Glutamatergic neuron (in vitro differentiated cells): ENCODE data around the gene ZBTB26. TPM values are rescaled to one million over a fixed set of nuclear protein-coding genes. Genes with fewer than 3 reads are reported as not detected.

Experiments
- DNase-seq: peaks from one replicate; pipeline ENCODE4 v3.0.0; 2022
- H3K27ac Mint-ChIP-seq: one replicate; pipeline ENCODE4 v1.8.0; 2020; ENCODE audit warnings: mild to moderate bottlenecking, mixed read lengths, inconsistent platforms; ENCODE audit not compliant: unreplicated experiment
- H3K27me3 Mint-ChIP-seq: one replicate; pipeline ENCODE4 v1.8.0; 2020; ENCODE audit warnings: mild to moderate bottlenecking, moderate library complexity, mixed read lengths, inconsistent platforms; ENCODE audit not compliant: unreplicated experiment
- H3K36me3 Mint-ChIP-seq: one replicate; pipeline ENCODE4 v1.8.0; 2020; ENCODE audit warnings: mild to moderate bottlenecking, mixed read lengths, inconsistent platforms; ENCODE audit not compliant: unreplicated experiment
- H3K4me1 Mint-ChIP-seq: one replicate; pipeline ENCODE4 v1.8.0; 2020; ENCODE audit warnings: mild to moderate bottlenecking, low read depth, mixed read lengths, inconsistent platforms; ENCODE audit not compliant: unreplicated experiment
- H3K4me3 Mint-ChIP-seq: one replicate; pipeline ENCODE4 v1.8.0; 2020; ENCODE audit warnings: mild to moderate bottlenecking, mixed read lengths, inconsistent platforms; ENCODE audit not compliant: unreplicated experiment
- H3K9me3 Mint-ChIP-seq: one replicate; pipeline ENCODE4 v1.8.0; 2020; ENCODE audit warnings: mild to moderate bottlenecking, moderate library complexity, mixed read lengths, inconsistent platforms; ENCODE audit not compliant: unreplicated experiment
- total RNA-seq: library from RNA; stranded (reverse); fragmentation: NEBNext Ultra II Directional; extraction: Animal tissue kit (Norgen Biotek cat#: 25700); gene quantifications from one replicate; pipeline ENCODE4 v1.2.1, GENCODE V29; 2021; ENCODE audit not compliant: unreplicated experiment
- TF ChIP-seq, protein P1 (sequence below): fragments of 200-600 bp; sonication (generic); IDR thresholded peaks from one replicate; pipeline ENCODE4 v1.5.0; 2021; ENCODE audit not compliant: partially characterized antibody, unreplicated experiment

The ZBTB26 gene
- total RNA-seq, 1 donor from 2014 or later: 10.2 TPM

GRCh38 chr9:122930541-122931225 is 629 bp downstream of the ZBTB26 start:
- Mint-ChIP-seq H3K9me3 (no peaks in the 10 kb centered on the region), H3K36me3 (no peaks in the 10 kb centered on the region), H3K4me1 (peaks cover 3% of the 10 kb centered on the region), H3K4me3 (no peak overlapping the region), H3K27me3 (no peaks in the 10 kb centered on the region), H3K27ac (no peak overlapping the region)
- TF ChIP-seq, protein P1, sequence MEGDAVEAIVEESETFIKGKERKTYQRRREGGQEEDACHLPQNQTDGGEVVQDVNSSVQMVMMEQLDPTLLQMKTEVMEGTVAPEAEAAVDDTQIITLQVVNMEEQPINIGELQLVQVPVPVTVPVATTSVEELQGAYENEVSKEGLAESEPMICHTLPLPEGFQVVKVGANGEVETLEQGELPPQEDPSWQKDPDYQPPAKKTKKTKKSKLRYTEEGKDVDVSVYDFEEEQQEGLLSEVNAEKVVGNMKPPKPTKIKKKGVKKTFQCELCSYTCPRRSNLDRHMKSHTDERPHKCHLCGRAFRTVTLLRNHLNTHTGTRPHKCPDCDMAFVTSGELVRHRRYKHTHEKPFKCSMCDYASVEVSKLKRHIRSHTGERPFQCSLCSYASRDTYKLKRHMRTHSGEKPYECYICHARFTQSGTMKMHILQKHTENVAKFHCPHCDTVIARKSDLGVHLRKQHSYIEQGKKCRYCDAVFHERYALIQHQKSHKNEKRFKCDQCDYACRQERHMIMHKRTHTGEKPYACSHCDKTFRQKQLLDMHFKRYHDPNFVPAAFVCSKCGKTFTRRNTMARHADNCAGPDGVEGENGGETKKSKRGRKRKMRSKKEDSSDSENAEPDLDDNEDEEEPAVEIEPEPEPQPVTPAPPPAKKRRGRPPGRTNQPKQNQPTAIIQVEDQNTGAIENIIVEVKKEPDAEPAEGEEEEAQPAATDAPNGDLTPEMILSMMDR: no peak
- no peak for DNase-seq

- peaks cover 3% of the 10 kb centered on the region for H3K4me1 Mint-ChIP-seq
- TF ChIP-seq, protein P1: no peak
- no peak overlapping the region for H3K27ac Mint-ChIP-seq
- DNase-seq: no peak
- H3K4me3 Mint-ChIP-seq: no peak overlapping the region
- no peaks in the 10 kb centered on the region for H3K36me3 Mint-ChIP-seq
- H3K9me3 Mint-ChIP-seq: no peaks in the 10 kb centered on the region
- H3K27me3 Mint-ChIP-seq: no peaks in the 10 kb centered on the region
These were observed 1.4 kb downstream of the ZBTB26 start for GRCh38 chr9:122929796-122930354.

DNA sequence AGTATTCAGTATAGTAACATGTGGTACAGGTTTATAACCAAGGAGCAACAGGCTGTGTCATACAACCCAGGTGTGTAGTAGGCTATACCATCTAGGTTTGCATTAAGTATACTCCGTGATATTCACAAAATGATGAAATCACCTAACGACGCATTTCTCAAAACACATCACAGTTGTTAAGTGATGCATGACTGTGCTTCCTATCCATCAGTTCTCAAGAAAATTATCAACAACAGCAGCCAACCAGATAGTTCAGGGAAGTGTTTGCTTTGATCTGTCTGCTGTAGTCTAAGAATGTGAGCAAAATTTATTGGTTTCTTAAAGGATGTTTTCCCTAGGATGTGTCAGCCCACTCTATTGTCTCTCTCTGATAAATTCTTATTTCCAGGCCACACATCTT is 7.4 kb downstream of the ZBTB26 start:
- no peaks in the 10 kb centered on the region for H3K36me3 Mint-ChIP-seq
- no peak for DNase-seq
- no peak overlapping the region for H3K4me3 Mint-ChIP-seq
- H3K27me3 Mint-ChIP-seq: no peaks in the 10 kb centered on the region
- TF ChIP-seq, protein P1: no peak
- H3K27ac Mint-ChIP-seq: no peak overlapping the region
- peaks cover 2% of the 10 kb centered on the region for H3K9me3 Mint-ChIP-seq
- H3K4me1 Mint-ChIP-seq: no peaks in the 10 kb centered on the region

DNA sequence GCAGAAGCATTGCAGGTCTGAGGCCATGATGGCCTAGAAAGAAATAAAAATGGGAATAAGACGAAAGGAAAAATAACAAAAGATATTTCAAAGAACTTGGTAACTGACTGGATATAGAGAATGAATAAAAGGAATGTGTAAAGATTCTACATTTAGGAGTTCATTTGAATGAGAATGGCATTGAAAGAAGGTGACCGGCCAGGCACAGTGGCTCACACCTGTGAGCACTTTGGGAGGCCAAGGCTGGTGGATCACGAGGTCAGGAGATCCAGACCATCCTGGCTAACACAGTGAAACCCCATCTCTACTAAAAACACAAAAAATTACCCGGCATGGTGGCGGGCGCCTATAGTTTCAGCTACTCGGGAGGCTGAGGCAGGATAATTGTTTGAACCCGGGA is 8.6 kb downstream of the ZBTB26 start:
- Mint-ChIP-seq H3K36me3 (no peaks in the 10 kb centered on the region), H3K27ac (no peak overlapping the region), H3K4me1 (no peaks in the 10 kb centered on the region), H3K4me3 (no peak overlapping the region), H3K27me3 (no peaks in the 10 kb centered on the region), H3K9me3 (peaks cover 2% of the 10 kb centered on the region)
- DNase-seq: no peak
- TF ChIP-seq, protein P1: no peak

GRCh38 chr9:122918310-122918709 is 13.0 kb downstream of the ZBTB26 start:
- Mint-ChIP-seq H3K27ac (no peak overlapping the region), H3K4me3 (no peak overlapping the region), H3K4me1 (no peaks in the 10 kb centered on the region), H3K27me3 (peaks cover 3% of the 10 kb centered on the region), H3K36me3 (no peaks in the 10 kb centered on the region), H3K9me3 (peaks cover 5% of the 10 kb centered on the region)
- no peak for DNase-seq
- TF ChIP-seq, protein P1: no peak
